Measurements from ENCODE around the gene SEPTIN7.
"Not testable (repeated sequence)": the region's sequence is repeated elsewhere in the genome, so short reads cannot be mapped to it uniquely, and the experiment has no call there.

The SEPTIN7 gene

GRCh38 chr7:35800718-35801391 lies at the start of gene SEPTIN7:
SEPTIN7 (plus strand) TSS chr7:35801057; CDS start chr7:35801210, 153 bp downstream.
- DNase-seq (ENCODE audit: low read depth): peak; percentile 99

GRCh38 chr7:35752742-35753141 lies 48.1 kb upstream of the SEPTIN7 start:
- peak; percentile 39 for DNase-seq (ENCODE audit: low read depth)

- peak; percentile 59 for DNase-seq (ENCODE audit: low read depth)
These were observed 46.9 kb upstream of the SEPTIN7 start for GRCh38 chr7:35753761-35754603.

GRCh38 chr7:35754741-35755140 lies 46.1 kb upstream of the SEPTIN7 start:
- peak; percentile 42 for DNase-seq (ENCODE audit: low read depth)

- DNase-seq (ENCODE audit: low read depth): no peak
These were observed 45.1 kb upstream of the SEPTIN7 start for GRCh38 chr7:35755711-35756110.

GRCh38 chr7:35756453-35756852 lies 44.4 kb upstream of the SEPTIN7 start:
- DNase-seq (ENCODE audit: low read depth): not testable (repeated sequence)

- no peak for DNase-seq (ENCODE audit: low read depth)
These were observed 43.3 kb upstream of the SEPTIN7 start for GRCh38 chr7:35757574-35757973.

- no peak for DNase-seq (ENCODE audit: low read depth)
These were observed 42.4 kb upstream of the SEPTIN7 start for GRCh38 chr7:35758421-35758820.

- no peak for DNase-seq (ENCODE audit: low read depth)
These were observed 40.6 kb upstream of the SEPTIN7 start for GRCh38 chr7:35760143-35760745.

GRCh38 chr7:35761871-35762677 lies 38.8 kb upstream of the SEPTIN7 start:
- peak; percentile 73 for DNase-seq (ENCODE audit: low read depth)

- no peak for DNase-seq (ENCODE audit: low read depth)
These were observed 38.1 kb upstream of the SEPTIN7 start for GRCh38 chr7:35762781-35763180.

GRCh38 chr7:35768346-35768745 lies 32.5 kb upstream of the SEPTIN7 start:
- DNase-seq (ENCODE audit: low read depth): no peak

GRCh38 chr7:35771776-35772175 lies 29.1 kb upstream of the SEPTIN7 start:
- no peak for DNase-seq (ENCODE audit: low read depth)

- no peak for DNase-seq (ENCODE audit: low read depth)
These were observed 26.9 kb upstream of the SEPTIN7 start for GRCh38 chr7:35773994-35774393.

GRCh38 chr7:35776686-35777085 lies 24.2 kb upstream of the SEPTIN7 start:
- no peak for DNase-seq (ENCODE audit: low read depth)

GRCh38 chr7:35777121-35777520 lies 23.7 kb upstream of the SEPTIN7 start:
- no peak for DNase-seq (ENCODE audit: low read depth)

- no peak for DNase-seq (ENCODE audit: low read depth)
These were observed 20.8 kb upstream of the SEPTIN7 start for GRCh38 chr7:35780070-35780469.

- peak; percentile 84 for DNase-seq (ENCODE audit: low read depth)
These were observed 19.6 kb upstream of the SEPTIN7 start for GRCh38 chr7:35781200-35781701.

GRCh38 chr7:35781767-35782515 lies 18.9 kb upstream of the SEPTIN7 start:
- no peak for DNase-seq (ENCODE audit: low read depth)

- no peak for DNase-seq (ENCODE audit: low read depth)
These were observed 16.5 kb upstream of the SEPTIN7 start for GRCh38 chr7:35784332-35784731.

- no peak for DNase-seq (ENCODE audit: low read depth)
These were observed 15.6 kb upstream of the SEPTIN7 start for GRCh38 chr7:35785250-35785649.
